Kidney tubule cell (primary cell): ENCODE measurements around the gene INKA1.

Source experiments
- DNase-seq: peaks from one replicate; pipeline ENCODE4 v3.0.0-alpha.2; 2018; ENCODE audit warnings: low spot score

Gene INKA1

GRCh38 chr3:49786357-49787181 lies 16.5 kb upstream of the INKA1 start, which contains the start of gene IP6K1:
Gene IP6K1, minus strand, starts transcription at chr3:49786542. Its CDS starts 38,502 bp downstream, at chr3:49748040.
- peak; percentile 100 for DNase-seq

GRCh38 chr3:49787182-49787464 lies 15.9 kb upstream of the INKA1 start:
- DNase-seq: peak; percentile 22

GRCh38 chr3:49787536-49787935 lies 15.5 kb upstream of the INKA1 start:
- DNase-seq: no peak

GRCh38 chr3:49788056-49788455 lies 15.0 kb upstream of the INKA1 start:
- no peak for DNase-seq

GRCh38 chr3:49790626-49791411 lies 12.2 kb upstream of the INKA1 start:
- DNase-seq: no peak

- DNase-seq: no peak
Observed at GRCh38 chr3:49791571-49791970, 11.5 kb upstream of the INKA1 start.

- DNase-seq: no peak
Observed at GRCh38 chr3:49792371-49793150, 10.5 kb upstream of the INKA1 start.

GRCh38 chr3:49793486-49794085 lies 9.5 kb upstream of the INKA1 start:
- DNase-seq: no peak

- DNase-seq: no peak
Observed at GRCh38 chr3:49794431-49794830, 8.6 kb upstream of the INKA1 start.

GRCh38 chr3:49794926-49795905 lies 7.8 kb upstream of the INKA1 start:
- DNase-seq: no peak

- no peak for DNase-seq
Observed at GRCh38 chr3:49799105-49799504, 4.0 kb upstream of the INKA1 start.

- peak; percentile 91 for DNase-seq
Observed at GRCh38 chr3:49799761-49800160, 3.3 kb upstream of the INKA1 start, which contains the start of gene CDHR4. Gene CDHR4, minus strand, starts transcription at chr3:49799873. Its CDS starts 61 bp downstream, at chr3:49799812.

GRCh38 chr3:49801160-49801559 lies 1.9 kb upstream of the INKA1 start:
- DNase-seq: no peak

- DNase-seq: no peak
Observed at GRCh38 chr3:49803465-49804140, 542 bp downstream of the INKA1 start.

GRCh38 chr3:49804141-49805041 lies 1.3 kb downstream of the INKA1 start:
- DNase-seq: no peak

- DNase-seq: no peak
Observed at GRCh38 chr3:49805367-49805782, 2.3 kb downstream of the INKA1 start.

GRCh38 chr3:49805897-49806701 lies 3.0 kb downstream of the INKA1 start:
- DNase-seq: no peak

- no peak for DNase-seq
Observed at GRCh38 chr3:49806850-49807249, 3.8 kb downstream of the INKA1 start.
